Measurements from ENCODE around the gene MTM1.
A peak's percentile ranks its signal among the peaks of the same experiment; 100 is the strongest.

MTM1 gene

GRCh38 chrX:150610043-150610442 is 41.6 kb downstream of the MTM1 start:
- DNase-seq: no peak

- no peak for DNase-seq
Observed at GRCh38 chrX:150610446-150610845, 42.0 kb downstream of the MTM1 start.

GRCh38 chrX:150615356-150615755 is 46.9 kb downstream of the MTM1 start:
- no peak for DNase-seq

- no peak for DNase-seq
Observed at GRCh38 chrX:150616179-150616862, 47.9 kb downstream of the MTM1 start.

- no peak for DNase-seq
Observed at GRCh38 chrX:150616863-150617198, 48.4 kb downstream of the MTM1 start.

- DNase-seq: no peak
Observed at GRCh38 chrX:150621652-150622051, 53.2 kb downstream of the MTM1 start.

GRCh38 chrX:150623583-150623982 is 55.2 kb downstream of the MTM1 start:
- DNase-seq: no peak

- no peak for DNase-seq
Observed at GRCh38 chrX:150625097-150625496, 56.7 kb downstream of the MTM1 start.

- DNase-seq: no peak
Observed at GRCh38 chrX:150625875-150626274, 57.5 kb downstream of the MTM1 start.

- DNase-seq: no peak
Observed at GRCh38 chrX:150627957-150628356, 59.5 kb downstream of the MTM1 start.

- DNase-seq: no peak
Observed at GRCh38 chrX:150635952-150636351, 67.5 kb downstream of the MTM1 start.

GRCh38 chrX:150642423-150642822 is 74.0 kb downstream of the MTM1 start:
- no peak for DNase-seq

GRCh38 chrX:150643271-150643670 is 74.8 kb downstream of the MTM1 start:
- DNase-seq: peak; percentile 16 to 17

GRCh38 chrX:150643958-150644357 is 75.5 kb downstream of the MTM1 start:
- no peak for DNase-seq

GRCh38 chrX:150644422-150644821 is 76.0 kb downstream of the MTM1 start:
- no peak for DNase-seq

GRCh38 chrX:150647331-150647730 is 78.9 kb downstream of the MTM1 start:
- DNase-seq: no peak

- DNase-seq: peak; percentile 0 to 17
Observed at GRCh38 chrX:150648296-150648940, 80.0 kb downstream of the MTM1 start.

- no peak for DNase-seq
Observed at GRCh38 chrX:150649096-150649870, 80.9 kb downstream of the MTM1 start.

- no peak for DNase-seq
Observed at GRCh38 chrX:150651906-150652305, 83.5 kb downstream of the MTM1 start.

- no peak for DNase-seq
Observed at GRCh38 chrX:150655788-150656187, 87.4 kb downstream of the MTM1 start.

GRCh38 chrX:150663073-150663472 is 94.7 kb downstream of the MTM1 start:
- DNase-seq: no peak

GRCh38 chrX:150664290-150664689 is 95.9 kb downstream of the MTM1 start:
- DNase-seq: no peak

GRCh38 chrX:150676221-150676620 is 107.8 kb downstream of the MTM1 start:
- no peak for DNase-seq

- DNase-seq: no peak
Observed at GRCh38 chrX:150680974-150681373, 112.6 kb downstream of the MTM1 start.
